Colonic mucosa (tissue), 4 donors: ENCODE measurements around the gene ACSF2. TPM values are rescaled to one million over a fixed set of nuclear protein-coding genes. Genes with fewer than 3 reads are reported as not detected.

Source experiments
- DNase-seq: peaks from one replicate; pipeline ENCODE4 v3.0.0-alpha.2; 2020
- H3K27ac ChIP-seq: fragments of 200-600 bp; one replicate; pipeline ENCODE4 v1.8.0; 2021
- H3K27me3 ChIP-seq: fragments of 200-600 bp; one replicate; pipeline ENCODE4 v1.8.0; 2021
- H3K36me3 ChIP-seq: fragments of 200-600 bp; one replicate; pipeline ENCODE4 v1.8.0; 2021
- H3K4me1 ChIP-seq: fragments of 200-600 bp; one replicate; pipeline ENCODE4 v1.8.0; 2021; ENCODE audit warnings: mild to moderate bottlenecking
- H3K4me3 ChIP-seq: fragments of 200-600 bp; one replicate; pipeline ENCODE4 v1.8.0; 2021
- H3K9ac ChIP-seq, 2 donors: one replicate each; pipeline ENCODE4 v1.7.0; 2013; ENCODE audit warnings: control low read depth in 2 of 2, low read depth in 2 of 2, low read length in 2 of 2
- H3K9me3 ChIP-seq: fragments of 200-600 bp; one replicate; pipeline ENCODE4 v1.8.0; 2021
- intact Hi-C: fragments of 100-400 bp; cut with DNase I; formaldehyde crosslinking; loops from one replicate; pipeline ENCODE4 v1.14.1; 2022
- total RNA-seq, 2 donors: library from RNA; stranded (reverse); fragmentation: NEBNext Ultra II Directional in 1 of 2; extraction: Animal tissue kit (Norgen Biotek cat#: 25700) in 1 of 2; gene quantifications; one replicate each; pipeline ENCODE4 v1.2.1, GENCODE V29; 2021
- TF ChIP-seq, protein P1 (sequence below): fragments of 200-600 bp; IDR thresholded peaks from one replicate; pipeline ENCODE4 v1.8.0; 2022; ENCODE audit warnings: antibody characterized with exemption, mild to moderate bottlenecking
- donor health status: healthy.
- donor health status: DM: no; HTN: no; CAD: no.
- donor health status: DM: no; HTN: no; CAD: no.

Gene ACSF2
- total RNA-seq, 2 donors from 2014 or later = 50.8 to 119 TPM

DNA sequence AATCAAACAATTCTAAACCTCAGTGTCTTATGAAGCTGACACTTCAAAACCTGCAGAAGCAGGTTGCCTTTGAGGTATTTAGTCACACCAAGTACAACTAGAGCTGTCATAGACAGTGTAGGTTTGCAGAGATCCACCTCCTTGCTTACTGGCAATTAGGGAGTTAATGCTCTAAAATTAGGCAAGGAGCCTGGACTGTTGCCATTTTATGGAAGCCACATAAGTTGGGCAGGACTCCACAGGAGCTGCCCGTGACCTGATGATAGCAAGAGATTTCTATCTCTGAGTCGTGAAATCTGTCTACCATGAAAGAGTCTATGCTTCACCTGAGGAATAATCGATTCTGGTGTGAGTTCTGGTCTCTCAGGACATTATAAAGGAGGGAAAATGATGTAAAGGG is 44.1 kb upstream of the ACSF2 start:
- Histone ChIP-seq H3K4me1 (no peaks in the 10 kb centered on the region), H3K36me3 (peaks cover 39% of the 10 kb centered on the region)
- TF ChIP-seq, protein P1, sequence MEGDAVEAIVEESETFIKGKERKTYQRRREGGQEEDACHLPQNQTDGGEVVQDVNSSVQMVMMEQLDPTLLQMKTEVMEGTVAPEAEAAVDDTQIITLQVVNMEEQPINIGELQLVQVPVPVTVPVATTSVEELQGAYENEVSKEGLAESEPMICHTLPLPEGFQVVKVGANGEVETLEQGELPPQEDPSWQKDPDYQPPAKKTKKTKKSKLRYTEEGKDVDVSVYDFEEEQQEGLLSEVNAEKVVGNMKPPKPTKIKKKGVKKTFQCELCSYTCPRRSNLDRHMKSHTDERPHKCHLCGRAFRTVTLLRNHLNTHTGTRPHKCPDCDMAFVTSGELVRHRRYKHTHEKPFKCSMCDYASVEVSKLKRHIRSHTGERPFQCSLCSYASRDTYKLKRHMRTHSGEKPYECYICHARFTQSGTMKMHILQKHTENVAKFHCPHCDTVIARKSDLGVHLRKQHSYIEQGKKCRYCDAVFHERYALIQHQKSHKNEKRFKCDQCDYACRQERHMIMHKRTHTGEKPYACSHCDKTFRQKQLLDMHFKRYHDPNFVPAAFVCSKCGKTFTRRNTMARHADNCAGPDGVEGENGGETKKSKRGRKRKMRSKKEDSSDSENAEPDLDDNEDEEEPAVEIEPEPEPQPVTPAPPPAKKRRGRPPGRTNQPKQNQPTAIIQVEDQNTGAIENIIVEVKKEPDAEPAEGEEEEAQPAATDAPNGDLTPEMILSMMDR = no peak

DNA sequence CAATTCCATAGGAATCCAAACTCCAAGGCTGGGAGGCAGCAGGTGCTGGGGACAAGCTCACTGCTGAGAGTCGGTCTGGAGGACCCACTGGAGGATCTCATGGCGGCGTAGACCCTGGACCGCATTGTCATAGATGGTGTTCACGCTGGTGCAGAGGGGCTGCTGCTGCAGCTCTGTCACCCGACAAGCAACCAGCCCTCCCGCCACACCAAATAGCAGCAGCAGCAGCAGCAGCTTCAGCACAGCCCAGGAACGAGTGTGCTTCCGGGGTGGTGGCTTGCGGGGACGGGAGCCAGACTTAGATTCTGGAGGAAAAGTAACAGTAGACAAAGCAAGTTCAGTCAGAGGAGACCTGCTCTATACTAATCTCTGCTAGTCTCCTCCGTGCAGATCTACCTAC is 43.1 kb upstream of the ACSF2 start:
- H3K27me3 ChIP-seq = no peaks in the 10 kb centered on the region
- H3K9me3 ChIP-seq = no peaks in the 10 kb centered on the region
- TF ChIP-seq, protein P1 = no peak
- no peak overlapping the region for H3K4me3 ChIP-seq
- H3K4me1 ChIP-seq = no peaks in the 10 kb centered on the region
- intact Hi-C loops = no loop called here
- H3K9ac ChIP-seq = no peak overlapping the region
- DNase-seq = no peak
- H3K27ac ChIP-seq = no peak overlapping the region
- H3K36me3 ChIP-seq = peaks cover 47% of the 10 kb centered on the region

More for the DNA sequence above, 44.1 kb upstream of the ACSF2 start:
- H3K9me3 ChIP-seq = no peaks in the 10 kb centered on the region
- no peak for DNase-seq
- no peak overlapping the region for H3K4me3 ChIP-seq
- H3K27me3 ChIP-seq = no peaks in the 10 kb centered on the region
- H3K27ac ChIP-seq = no peak overlapping the region
- intact Hi-C loops = no loop called here
- H3K9ac ChIP-seq = no peak overlapping the region

DNA sequence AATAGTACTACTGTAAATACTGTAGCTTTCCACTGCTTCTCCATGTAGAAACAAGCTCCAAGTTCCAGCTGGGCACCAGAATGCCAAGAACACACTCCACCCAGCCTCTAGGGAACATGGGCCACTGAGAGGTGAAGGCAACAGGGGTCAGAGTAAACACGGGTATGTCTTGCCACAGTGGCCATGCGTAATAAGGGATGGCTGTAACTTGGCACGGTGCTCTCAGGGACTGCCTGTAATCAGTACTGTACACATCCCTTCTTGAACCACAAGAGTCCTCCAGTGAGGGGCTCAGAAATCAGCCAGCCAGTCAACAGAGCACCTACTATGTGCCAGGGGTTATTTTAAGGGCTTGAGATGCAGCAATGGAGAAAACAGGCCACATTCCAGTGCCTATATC is 39.5 kb upstream of the ACSF2 start:
- H3K36me3 ChIP-seq = peaks cover 47% of the 10 kb centered on the region
- H3K27ac ChIP-seq = no peak overlapping the region
- intact Hi-C loops = no loop called here
- no peaks in the 10 kb centered on the region for H3K9me3 ChIP-seq
- TF ChIP-seq, protein P1 = no peak
- no peak overlapping the region for H3K4me3 ChIP-seq
- no peaks in the 10 kb centered on the region for H3K27me3 ChIP-seq
- DNase-seq = no peak
- H3K9ac ChIP-seq = no peak overlapping the region
- H3K4me1 ChIP-seq = no peaks in the 10 kb centered on the region

DNA sequence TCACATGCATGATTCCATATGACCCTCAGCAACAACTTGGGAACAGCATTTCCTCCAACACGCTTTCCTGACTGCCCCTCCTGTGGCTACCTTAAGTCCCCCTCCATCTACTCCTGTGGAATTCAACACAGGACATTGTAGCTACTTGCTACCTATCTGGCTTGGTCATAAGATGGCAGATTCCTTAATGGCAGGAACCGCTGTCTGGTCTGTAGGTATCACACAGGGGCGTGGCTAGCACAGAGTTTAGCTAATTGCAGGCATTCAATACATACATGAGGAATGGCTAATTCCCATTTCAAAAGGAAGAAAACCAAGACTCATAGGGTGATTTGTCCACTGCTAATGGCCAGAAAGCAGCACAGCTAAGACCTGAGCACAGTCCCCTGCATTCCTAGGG is 37.3 kb upstream of the ACSF2 start:
- no peak for DNase-seq
- no peak overlapping the region for H3K27ac ChIP-seq

DNA sequence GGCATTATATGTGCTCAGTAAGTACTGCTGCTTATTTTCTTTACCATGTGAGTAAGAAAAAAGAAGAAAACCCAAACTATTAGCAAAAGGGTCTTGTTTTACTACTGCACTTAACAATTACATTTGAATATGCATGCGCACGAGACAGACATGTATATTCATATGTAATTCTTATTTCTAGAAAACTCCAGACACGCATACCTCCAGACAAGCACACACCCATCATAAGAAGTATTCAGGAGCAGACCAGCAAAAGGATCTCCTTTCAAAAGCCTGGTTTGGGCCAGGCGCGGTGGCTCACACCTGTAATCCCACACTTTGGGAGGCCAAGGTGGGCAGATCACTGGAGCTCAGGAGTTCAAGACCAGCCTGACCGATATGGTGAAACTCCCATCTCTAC is 36.5 kb upstream of the ACSF2 start:
- Histone ChIP-seq H3K9me3 (no peaks in the 10 kb centered on the region), H3K4me1 (no peaks in the 10 kb centered on the region), H3K27me3 (no peaks in the 10 kb centered on the region), H3K9ac (no peak overlapping the region), H3K36me3 (peaks cover 50% of the 10 kb centered on the region), H3K4me3 (no peak overlapping the region), H3K27ac (no peak overlapping the region)
- no peak for DNase-seq
- TF ChIP-seq, protein P1 = no peak
- intact Hi-C loops = no loop called here

More for the DNA sequence above, 37.3 kb upstream of the ACSF2 start:
- no peak overlapping the region for H3K4me3 ChIP-seq
- H3K9ac ChIP-seq = no peak overlapping the region
- no peaks in the 10 kb centered on the region for H3K27me3 ChIP-seq
- TF ChIP-seq, protein P1 = no peak
- no peaks in the 10 kb centered on the region for H3K4me1 ChIP-seq
- peaks cover 43% of the 10 kb centered on the region for H3K36me3 ChIP-seq
- intact Hi-C loops = no loop called here
- no peaks in the 10 kb centered on the region for H3K9me3 ChIP-seq

DNA sequence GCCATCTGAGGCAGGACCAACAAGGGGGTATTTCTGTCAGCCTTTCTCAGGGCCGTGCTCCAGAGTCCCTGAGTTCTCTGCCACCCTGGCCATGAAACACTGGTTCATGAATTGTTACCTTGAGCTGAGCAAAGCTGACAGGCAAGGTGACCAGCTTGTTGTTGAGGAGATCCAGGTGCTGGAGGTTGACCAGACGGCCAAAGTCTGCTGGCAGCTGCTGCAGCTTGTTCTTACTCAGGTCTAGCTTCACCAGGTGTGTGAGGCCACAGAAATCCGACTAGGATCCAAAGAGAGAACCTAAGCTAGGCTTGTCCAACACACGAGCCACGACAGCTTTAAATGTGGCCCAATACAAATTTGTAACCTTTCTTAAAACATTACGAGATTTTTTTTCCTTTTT is 33.4 kb upstream of the ACSF2 start:
- H3K4me3 ChIP-seq = no peak overlapping the region
- no peaks in the 10 kb centered on the region for H3K27me3 ChIP-seq
- no peaks in the 10 kb centered on the region for H3K9me3 ChIP-seq
- peaks cover 30% of the 10 kb centered on the region for H3K36me3 ChIP-seq
- TF ChIP-seq, protein P1 = no peak
- DNase-seq = no peak
- peaks cover 9% of the 10 kb centered on the region for H3K4me1 ChIP-seq
- intact Hi-C loops = no loop called here
- H3K27ac ChIP-seq = no peak overlapping the region
- H3K9ac ChIP-seq = no peak overlapping the region
